Brain microvascular endothelial cell (primary cell): ENCODE measurements around the gene RYR3.

Source experiments
- DNase-seq: peaks from one replicate; pipeline ENCODE4 v3.0.0-alpha.2; 2020
- H3K27ac ChIP-seq: fragments of 250-450 bp; sonication (Bioruptor Pico); 2 replicates; pipeline ENCODE4 v1.5.1; 2020; ENCODE audit warnings: mild to moderate bottlenecking, moderate library complexity
- H3K27me3 ChIP-seq: fragments of 250-450 bp; sonication (Bioruptor Pico); replicated peaks from 2 replicates; pipeline ENCODE4 v1.5.1; 2020; ENCODE audit warnings: mild to moderate bottlenecking
- H3K36me3 ChIP-seq: fragments of 250-450 bp; sonication (Bioruptor Pico); replicated peaks from 2 replicates; pipeline ENCODE4 v1.5.1; 2020; ENCODE audit warnings: mild to moderate bottlenecking
- H3K4me3 ChIP-seq: 2 replicates; pipeline ENCODE4 v1.5.1; 2011; ENCODE audit warnings: low read depth, mild to moderate bottlenecking, control low read depth, low read length, moderate library complexity
- in situ Hi-C: cut with HindIII; loops from 2 replicates; pipeline ENCODE4 v1.10.0; 2017; ENCODE audit warnings: low sequenced_read_pairs, low pct_ligation_motif_present
- TF ChIP-seq, protein P1 (sequence below): IDR thresholded peaks from 2 replicates; pipeline ENCODE4 v1.5.1; 2011; ENCODE audit warnings: low read depth, mild to moderate bottlenecking, moderate library complexity, low read length, control low read depth, inconsistent platforms; ENCODE audit errors: missing control alignments

The RYR3 gene

DNA sequence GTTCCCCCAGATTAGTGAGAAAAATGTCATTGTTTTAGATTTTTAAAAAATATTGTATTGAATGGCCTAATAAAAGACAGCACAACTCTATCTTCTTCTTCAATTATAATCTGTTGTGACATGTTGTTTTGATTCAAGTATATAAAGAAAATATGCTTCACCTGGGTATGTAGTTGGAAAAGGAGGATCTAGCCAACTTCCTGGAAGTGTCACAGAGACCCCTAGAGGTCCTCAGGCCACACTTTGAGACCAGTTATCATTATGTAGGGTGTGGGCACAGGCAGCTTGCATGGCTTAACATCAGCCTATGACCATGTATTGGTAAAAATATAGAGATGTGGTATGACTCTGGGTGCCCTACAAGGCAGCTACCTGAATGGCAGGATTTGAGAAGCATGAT lies 14.7 kb upstream of the RYR3 start:
- TF ChIP-seq, protein P1, sequence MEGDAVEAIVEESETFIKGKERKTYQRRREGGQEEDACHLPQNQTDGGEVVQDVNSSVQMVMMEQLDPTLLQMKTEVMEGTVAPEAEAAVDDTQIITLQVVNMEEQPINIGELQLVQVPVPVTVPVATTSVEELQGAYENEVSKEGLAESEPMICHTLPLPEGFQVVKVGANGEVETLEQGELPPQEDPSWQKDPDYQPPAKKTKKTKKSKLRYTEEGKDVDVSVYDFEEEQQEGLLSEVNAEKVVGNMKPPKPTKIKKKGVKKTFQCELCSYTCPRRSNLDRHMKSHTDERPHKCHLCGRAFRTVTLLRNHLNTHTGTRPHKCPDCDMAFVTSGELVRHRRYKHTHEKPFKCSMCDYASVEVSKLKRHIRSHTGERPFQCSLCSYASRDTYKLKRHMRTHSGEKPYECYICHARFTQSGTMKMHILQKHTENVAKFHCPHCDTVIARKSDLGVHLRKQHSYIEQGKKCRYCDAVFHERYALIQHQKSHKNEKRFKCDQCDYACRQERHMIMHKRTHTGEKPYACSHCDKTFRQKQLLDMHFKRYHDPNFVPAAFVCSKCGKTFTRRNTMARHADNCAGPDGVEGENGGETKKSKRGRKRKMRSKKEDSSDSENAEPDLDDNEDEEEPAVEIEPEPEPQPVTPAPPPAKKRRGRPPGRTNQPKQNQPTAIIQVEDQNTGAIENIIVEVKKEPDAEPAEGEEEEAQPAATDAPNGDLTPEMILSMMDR: no peak
- no peaks in the 10 kb centered on the region for H3K36me3 ChIP-seq
- in situ Hi-C loops: no loop called here

DNA sequence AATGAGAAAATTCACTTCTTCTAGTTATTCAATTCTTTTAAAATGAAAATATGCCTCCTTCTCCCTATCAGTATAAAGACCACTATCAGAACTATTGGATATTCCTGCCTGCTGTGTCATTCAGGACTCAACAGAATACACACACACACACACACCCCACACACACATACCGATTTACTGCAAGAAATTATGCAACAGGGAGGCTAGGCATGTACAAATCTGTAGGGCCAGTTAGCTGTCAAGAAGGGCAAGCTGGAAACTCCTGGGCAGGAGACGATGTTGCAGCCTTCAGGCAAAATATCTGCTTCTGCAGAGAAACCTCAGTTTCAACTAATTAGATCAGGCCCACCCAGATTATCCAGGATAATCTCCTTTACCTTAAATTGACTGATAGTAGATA lies 13.9 kb upstream of the RYR3 start:
- no peak for DNase-seq
- H3K4me3 ChIP-seq: no peak overlapping the region
- no peaks in the 10 kb centered on the region for H3K27me3 ChIP-seq
- in situ Hi-C loops: no loop called here
- no peaks in the 10 kb centered on the region for H3K36me3 ChIP-seq
- no peak overlapping the region for H3K27ac ChIP-seq
- TF ChIP-seq, protein P1: no peak

More for the DNA sequence above, 14.7 kb upstream of the RYR3 start:
- DNase-seq: no peak
- Histone ChIP-seq H3K4me3 (no peak overlapping the region), H3K27me3 (no peaks in the 10 kb centered on the region), H3K27ac (no peak overlapping the region)

DNA sequence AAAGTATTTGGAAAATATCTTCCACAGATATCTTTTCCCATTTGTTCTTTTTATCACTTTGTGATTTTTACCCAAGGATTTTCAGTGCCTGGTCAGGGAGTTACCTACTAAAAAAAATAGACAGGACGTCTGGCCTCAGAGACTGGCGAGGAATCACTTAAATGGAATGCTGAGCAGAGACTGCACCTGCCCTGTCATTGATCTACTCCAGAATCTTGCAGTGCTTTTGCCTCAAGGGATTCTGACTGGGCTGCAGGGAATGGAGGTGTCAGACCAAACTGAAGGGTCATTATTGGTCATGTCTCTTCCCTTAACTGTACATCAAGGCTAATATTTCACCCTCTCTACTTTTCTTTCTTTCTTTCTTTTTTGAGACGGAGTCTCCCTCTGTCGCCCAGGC lies 12.1 kb upstream of the RYR3 start:
- H3K27ac ChIP-seq: no peak overlapping the region
- in situ Hi-C loops: no loop called here

DNA sequence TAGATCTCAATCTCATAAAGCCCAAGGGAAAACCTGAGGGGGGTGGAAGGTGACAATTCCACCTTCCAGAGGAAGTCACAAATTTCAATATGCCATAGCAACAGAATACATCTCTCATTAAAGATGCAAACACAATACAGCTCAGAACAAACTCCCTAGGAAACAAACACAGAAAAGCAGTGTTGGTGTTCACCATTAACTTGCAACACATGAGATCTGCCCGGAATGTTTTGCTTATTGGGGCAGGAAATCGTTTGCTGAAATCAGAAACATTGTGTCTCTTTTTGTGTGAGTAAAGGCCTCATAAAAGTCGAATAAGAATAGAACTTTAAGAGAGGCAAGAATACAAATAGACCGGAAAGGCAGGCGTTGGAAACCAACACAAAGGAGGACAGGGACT lies 5.8 kb upstream of the RYR3 start:
- H3K4me3 ChIP-seq: no peak overlapping the region
- TF ChIP-seq, protein P1: no peak
- no peak overlapping the region for H3K27ac ChIP-seq
- no peak for DNase-seq
- no peaks in the 10 kb centered on the region for H3K36me3 ChIP-seq
- in situ Hi-C loops: no loop called here
- H3K27me3 ChIP-seq: peaks cover 15% of the 10 kb centered on the region

More for the DNA sequence above, 12.1 kb upstream of the RYR3 start:
- Histone ChIP-seq H3K4me3 (no peak overlapping the region), H3K36me3 (no peaks in the 10 kb centered on the region), H3K27me3 (no peaks in the 10 kb centered on the region)
- TF ChIP-seq, protein P1: no peak
- no peak for DNase-seq

DNA sequence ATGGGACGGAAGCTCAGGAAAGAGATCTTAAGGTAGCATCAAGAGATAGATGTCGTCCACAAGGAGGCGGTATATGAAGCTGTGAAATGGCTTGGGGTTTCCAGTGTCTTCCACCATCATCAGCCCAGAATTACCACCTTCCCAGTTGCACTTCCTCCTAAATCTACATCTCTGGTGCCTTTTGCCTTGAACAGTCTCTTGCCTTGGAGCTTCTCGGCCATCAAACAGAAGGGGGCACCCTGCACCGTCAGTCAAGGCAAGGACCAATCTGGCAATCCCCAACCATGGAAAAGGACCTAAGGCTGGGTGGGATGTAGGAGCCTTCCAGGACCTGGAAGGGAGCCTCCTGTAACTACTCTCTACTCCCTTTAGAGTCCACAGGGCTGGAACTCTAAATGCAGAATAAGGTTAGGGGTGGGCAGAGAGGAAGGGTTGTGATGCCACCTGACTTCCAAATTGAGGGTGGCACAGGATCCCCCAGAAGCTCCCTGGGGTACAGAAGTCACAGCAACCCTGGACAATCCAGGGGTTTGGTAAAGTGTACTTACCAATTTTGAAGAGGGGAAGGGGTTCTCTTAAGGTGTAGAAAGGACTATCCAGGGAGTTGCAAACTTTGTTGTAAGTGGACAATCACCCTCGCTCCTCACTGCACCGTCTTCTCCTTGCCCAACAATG lies 1.0 kb upstream of the RYR3 start:
- TF ChIP-seq, protein P1: peak; percentile 60
- H3K36me3 ChIP-seq: no peaks in the 10 kb centered on the region
- in situ Hi-C loops: no loop called here
- H3K27ac ChIP-seq: no peak overlapping the region
- H3K27me3 ChIP-seq: peaks cover 52% of the 10 kb centered on the region
- no peak overlapping the region for H3K4me3 ChIP-seq
- DNase-seq: no peak
